GM12875 (cell line): ENCODE data around the gene PARD3.
"Not testable (repeated sequence)": the region's sequence is repeated elsewhere in the genome, so short reads cannot be mapped to it uniquely, and the experiment has no call there.

Source experiments
- H3K4me3 ChIP-seq: one replicate; pipeline ENCODE4 v1.5.1; 2011; ENCODE audit warnings: low read depth, low read length, control low read depth
- TF ChIP-seq, protein P1 (sequence below): IDR thresholded peaks from 2 replicates; pipeline ENCODE4 v1.5.1; 2011; ENCODE audit warnings: low read depth, mild to moderate bottlenecking, control low read depth, inconsistent platforms, low read length, moderate library complexity, borderline replicate concordance; ENCODE audit not compliant: insufficient read depth

PARD3 gene

DNA sequence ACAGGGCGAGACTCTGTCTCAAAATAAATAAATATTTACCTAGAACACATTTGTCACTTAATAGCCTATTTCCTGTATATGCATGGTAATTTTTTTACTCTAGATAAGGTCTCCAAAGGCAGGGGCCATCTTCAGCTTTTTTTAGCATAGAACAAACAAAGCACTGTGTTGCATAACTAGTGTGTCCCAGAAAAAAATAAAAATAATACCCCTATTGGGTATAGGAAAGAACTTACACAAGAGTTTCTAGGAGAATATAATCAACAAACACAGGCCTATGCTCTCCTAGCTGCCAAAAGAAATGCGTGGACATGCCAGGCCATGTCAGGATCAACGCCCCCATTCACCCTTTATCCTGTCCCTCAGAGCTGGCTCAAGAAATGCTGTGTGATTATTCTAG, 103.6 kb downstream of the PARD3 start:
- no peak overlapping the region for H3K4me3 ChIP-seq
- TF ChIP-seq, protein P1, sequence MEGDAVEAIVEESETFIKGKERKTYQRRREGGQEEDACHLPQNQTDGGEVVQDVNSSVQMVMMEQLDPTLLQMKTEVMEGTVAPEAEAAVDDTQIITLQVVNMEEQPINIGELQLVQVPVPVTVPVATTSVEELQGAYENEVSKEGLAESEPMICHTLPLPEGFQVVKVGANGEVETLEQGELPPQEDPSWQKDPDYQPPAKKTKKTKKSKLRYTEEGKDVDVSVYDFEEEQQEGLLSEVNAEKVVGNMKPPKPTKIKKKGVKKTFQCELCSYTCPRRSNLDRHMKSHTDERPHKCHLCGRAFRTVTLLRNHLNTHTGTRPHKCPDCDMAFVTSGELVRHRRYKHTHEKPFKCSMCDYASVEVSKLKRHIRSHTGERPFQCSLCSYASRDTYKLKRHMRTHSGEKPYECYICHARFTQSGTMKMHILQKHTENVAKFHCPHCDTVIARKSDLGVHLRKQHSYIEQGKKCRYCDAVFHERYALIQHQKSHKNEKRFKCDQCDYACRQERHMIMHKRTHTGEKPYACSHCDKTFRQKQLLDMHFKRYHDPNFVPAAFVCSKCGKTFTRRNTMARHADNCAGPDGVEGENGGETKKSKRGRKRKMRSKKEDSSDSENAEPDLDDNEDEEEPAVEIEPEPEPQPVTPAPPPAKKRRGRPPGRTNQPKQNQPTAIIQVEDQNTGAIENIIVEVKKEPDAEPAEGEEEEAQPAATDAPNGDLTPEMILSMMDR = no peak

DNA sequence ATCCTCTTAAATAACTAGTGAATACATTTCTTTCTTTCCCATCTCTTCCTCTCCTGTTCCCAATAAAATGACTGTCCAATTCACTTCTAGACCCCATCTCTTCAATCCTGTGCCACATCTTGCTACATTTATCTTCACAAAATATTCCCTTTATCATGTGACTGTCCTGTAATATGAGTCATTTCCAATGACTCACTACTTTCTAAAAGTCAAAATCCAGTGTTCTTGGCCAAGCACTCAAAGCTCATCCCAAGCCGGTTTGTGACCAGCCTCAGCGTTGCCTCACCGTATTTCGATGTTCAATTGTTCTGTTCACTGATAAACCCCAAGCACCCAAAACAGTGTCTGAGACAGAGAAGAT, 104.7 kb downstream of the PARD3 start:
- TF ChIP-seq, protein P1 = no peak
- H3K4me3 ChIP-seq = no peak overlapping the region

DNA sequence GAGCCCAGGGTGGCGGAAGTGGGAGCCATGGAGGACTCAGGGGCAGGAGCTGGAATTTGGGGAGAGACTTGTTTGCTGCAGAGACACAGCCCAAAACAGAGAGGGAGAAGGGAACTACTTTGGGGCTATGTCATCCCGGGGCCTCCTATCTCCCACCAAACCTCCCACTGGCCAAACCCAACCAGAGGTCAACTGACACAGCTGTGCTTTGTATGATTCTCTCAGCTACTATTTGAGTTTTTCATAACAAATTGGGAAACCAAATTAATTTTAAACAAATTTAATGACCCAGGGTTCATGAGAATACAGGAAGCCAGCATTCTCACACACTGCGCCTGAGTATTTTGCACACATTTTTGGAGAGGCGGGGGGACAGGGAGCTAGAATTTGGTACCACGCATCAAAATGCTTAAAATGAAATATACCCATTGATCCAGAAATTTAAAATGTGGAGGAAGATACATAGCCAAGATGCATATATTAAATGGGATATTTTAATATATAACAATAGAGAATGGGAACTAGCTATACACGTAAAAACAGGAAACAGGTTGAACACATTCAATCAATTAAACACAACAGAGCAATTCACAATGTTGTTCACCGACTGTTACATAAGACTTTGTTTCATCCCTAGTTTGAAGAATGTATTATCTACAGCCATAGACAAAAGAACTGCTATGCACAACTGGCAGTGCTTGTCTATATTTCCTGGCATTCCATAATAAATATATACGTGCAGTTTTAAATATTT, 105.3 kb downstream of the PARD3 start:
- TF ChIP-seq, protein P1 = no peak
- no peak overlapping the region for H3K4me3 ChIP-seq

DNA sequence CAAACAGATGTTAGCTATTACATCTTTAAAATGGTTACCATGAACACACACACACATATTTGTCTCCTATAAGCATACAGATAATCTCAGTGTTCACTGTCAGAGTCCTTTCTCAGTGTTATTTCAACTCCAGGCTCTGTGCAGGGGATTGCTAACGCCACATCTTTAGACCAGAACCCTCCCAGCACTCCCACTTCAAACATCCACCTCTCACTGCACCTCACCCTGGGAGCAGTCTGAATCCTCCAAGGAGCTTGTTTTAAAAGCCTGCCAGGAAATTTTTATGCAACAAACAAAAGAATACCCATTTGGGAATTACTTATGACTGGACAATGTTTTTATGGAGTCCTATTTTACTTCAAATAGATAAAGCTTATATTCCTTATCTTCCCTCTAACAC, 107.4 kb downstream of the PARD3 start:
- TF ChIP-seq, protein P1 = no peak
- no peak overlapping the region for H3K4me3 ChIP-seq

DNA sequence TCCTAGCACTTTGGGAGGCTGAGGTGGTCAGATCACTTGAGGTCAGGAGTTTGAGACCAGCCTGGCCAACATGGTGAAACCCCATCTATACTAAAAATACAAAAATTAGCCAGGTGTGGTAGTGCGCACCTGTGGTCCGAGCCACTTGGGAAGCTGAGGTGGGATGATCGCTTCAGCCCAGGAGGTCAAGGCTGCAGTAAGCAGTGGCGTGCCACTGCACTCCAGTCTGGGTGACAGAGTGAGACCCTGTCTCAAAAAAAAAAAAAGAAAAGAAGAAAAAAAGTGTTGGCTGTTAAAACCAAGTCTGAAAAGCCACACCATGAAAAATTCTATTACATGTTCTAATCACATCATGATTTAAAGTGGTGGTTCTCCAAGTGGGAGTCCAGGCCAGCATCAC, 108.1 kb downstream of the PARD3 start:
- H3K4me3 ChIP-seq = not testable (repeated sequence)

DNA sequence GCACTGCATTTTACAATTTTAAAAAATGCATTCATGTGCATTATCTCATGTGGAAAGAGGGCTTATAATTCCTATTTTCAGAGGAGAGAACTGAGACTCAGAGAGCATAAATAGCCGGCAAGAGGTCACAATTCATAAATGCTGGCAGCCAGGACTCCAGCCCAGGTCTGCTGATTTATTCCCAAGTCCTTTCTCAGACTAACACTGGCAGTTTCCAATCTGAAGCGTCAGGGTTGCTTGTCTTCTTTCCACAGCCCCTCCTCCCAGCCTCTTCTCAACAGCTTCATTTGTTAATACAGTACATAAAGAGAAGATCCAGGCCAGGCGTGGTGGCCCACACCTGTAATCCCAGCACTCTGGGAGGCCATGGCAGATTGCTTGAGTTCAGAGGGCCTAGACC, 108.9 kb downstream of the PARD3 start:
- TF ChIP-seq, protein P1 = no peak

DNA sequence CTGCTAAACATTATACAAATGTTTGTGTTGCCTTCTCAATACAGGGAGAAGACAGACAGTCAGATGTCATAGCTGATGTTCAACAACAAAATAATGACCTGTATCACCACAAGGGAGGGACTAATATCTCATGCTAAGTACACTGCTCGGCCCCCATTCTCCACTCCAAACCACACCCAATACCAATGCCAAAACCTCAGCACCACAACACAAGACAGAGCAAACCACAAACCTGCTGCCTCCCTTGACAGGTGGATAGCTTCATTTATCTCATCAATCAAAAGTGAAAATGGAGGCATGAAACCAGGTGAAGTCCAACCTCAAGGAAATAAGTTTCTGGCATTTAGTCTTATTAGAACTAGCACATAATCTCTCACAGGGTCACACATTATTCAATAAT, 109.5 kb downstream of the PARD3 start:
- no peak overlapping the region for H3K4me3 ChIP-seq
- TF ChIP-seq, protein P1 = no peak

More for the DNA sequence above, 108.9 kb downstream of the PARD3 start:
- no peak overlapping the region for H3K4me3 ChIP-seq

DNA sequence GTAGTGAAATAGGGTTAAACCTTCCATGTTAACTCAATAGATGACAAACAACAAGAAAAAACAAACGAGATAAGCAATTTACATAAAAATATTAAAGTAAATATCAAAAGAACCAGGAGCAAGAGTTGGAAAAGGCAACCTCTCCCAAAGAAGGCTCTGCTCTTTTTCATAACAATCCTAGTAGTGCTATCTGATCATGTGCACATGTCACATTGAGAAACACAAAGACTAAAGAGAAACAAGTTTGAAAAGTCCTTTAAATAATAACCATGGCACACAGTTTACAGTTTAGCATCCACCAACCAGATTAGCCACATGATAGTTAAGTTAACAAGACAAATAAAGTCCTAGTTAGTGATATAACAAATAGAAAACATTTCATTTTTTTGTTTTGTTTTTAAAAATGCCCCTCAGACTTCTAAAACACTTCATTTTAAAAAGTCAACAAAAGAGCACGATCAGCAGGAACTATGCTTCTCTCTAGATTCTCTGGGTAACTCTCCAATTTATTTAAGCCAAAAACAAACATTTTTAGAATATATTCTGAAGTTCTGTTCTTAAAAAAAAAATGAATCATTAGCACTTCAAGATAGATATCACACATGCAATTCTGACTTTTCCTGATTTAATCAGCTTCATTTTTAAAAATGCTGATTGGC, 110.4 kb downstream of the PARD3 start:
- TF ChIP-seq, protein P1 = no peak
- no peak overlapping the region for H3K4me3 ChIP-seq
